ENCODE measurements around the gene GPR179. TPM values are rescaled to one million over a fixed set of nuclear protein-coding genes. Genes with fewer than 3 reads are reported as not detected.

GPR179 gene
- total RNA-seq, 1 experiment from 2014 or later: 0.17 TPM

Other genes starting within 250 kb of the GPR179 start
- not detected for gene TBC1D3E, start 216.0 kb downstream of the GPR179 start, total RNA-seq (2021; ENCODE audit: unreplicated experiment)
- gene TBC1D3, start 151.4 kb downstream of the GPR179 start, total RNA-seq (2021; ENCODE audit: unreplicated experiment): not detected
- 76.1 TPM for gene MRPL45, start 46.8 kb downstream of the GPR179 start, total RNA-seq (2021; ENCODE audit: unreplicated experiment)
- gene SOCS7, start 7.9 kb upstream of the GPR179 start, total RNA-seq (2021; ENCODE audit: unreplicated experiment): 49.9 TPM
- 41.0 TPM for gene ARHGAP23, start 84.5 kb upstream of the GPR179 start, total RNA-seq (2021; ENCODE audit: unreplicated experiment)

Measured in HCT116 (cell line).